ENCODE results near the gene MLC1. TPM values are rescaled to one million over a fixed set of nuclear protein-coding genes. Genes with fewer than 3 reads are reported as not detected.

Gene MLC1
- total RNA-seq, 1 donor: under 0.01 TPM

DNA sequence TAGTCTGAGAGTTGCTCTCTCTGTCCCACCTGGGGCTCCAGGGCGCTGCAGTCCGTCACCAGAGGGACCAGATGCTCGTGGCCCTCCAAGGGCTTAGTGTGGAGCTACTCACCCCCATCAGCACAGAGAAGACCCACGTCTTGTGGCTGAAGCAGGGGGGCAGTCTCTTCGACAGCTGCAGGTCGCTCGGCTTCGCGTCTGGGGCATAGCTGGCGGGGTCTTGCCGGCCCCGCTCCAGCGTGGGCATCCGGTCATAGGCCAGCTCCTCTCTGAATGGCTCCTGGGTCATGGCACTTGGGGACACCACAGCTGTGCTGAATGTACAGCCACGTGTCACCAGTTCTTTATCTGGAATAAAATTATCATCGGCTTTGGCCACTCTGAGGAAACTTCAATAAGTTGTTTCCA, 608 bp downstream of the MLC1 start:
- no peak for DNase-seq (ENCODE audit: low read depth)
- no peak overlapping the region for H3K4me3 ChIP-seq (ENCODE audit: low read depth, low read length)
- no peak for TF ChIP-seq CTCF (IDR thresholded peaks at IDR 0.05; ENCODE audit: insufficient read depth, low read depth, low read length)

DNA sequence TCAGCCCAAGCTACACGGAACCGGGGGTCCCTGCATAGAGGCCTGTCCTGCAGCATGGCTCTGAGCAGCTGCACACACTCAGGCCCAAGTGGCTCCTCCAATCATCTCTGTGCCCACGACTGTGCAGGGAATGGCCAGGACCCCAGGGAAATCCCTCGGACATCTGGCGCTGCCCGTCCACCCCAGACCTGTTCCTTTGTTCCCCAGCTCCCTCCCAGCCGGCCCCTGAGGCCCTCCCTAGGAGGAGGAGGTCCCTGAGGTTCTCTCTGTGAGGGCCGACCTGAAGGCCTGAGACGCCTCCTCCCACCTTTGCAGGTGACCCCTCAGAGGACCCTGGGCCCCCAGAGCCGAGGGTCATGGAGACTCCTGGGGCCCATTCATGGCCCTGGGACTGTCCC, 1.1 kb downstream of the MLC1 start:
- no peak overlapping the region for H3K4me3 ChIP-seq (ENCODE audit: low read depth, low read length)
- TF ChIP-seq CTCF (IDR thresholded peaks at IDR 0.05; ENCODE audit: insufficient read depth, low read depth, low read length): no peak
- DNase-seq (ENCODE audit: low read depth): no peak

GRCh38 chr22:50083462-50084079, 1.7 kb downstream of the MLC1 start:
- DNase-seq (ENCODE audit: low read depth): no peak
- no peak overlapping the region for H3K4me3 ChIP-seq (ENCODE audit: low read depth, low read length)
- TF ChIP-seq CTCF (IDR thresholded peaks at IDR 0.05; ENCODE audit: insufficient read depth, low read depth, low read length): no peak

DNA sequence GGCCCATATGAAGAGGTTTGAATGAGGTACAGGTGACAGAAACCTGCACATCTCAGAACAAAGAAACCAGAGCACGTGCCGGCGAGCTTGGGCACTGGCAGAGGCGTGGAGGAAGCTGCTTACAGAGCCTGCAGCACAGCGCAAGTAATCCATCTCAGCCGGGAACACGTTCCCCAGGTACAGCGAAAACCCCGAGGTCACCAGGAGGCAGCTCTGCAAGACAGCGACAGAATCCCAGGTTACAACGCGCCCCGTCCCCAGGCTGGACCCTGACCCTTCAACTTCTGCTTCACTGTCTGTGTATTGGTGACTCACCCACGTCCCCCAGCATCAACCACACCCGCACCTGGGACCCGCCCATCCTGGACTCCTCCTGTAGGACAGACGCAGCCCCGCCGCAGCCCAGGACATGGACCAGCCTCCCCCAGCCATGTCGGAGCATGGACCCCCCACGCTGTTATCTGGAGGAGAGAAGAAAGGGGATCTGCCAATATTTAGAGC, 2.2 kb downstream of the MLC1 start:
- H3K4me3 ChIP-seq (ENCODE audit: low read depth, low read length): no peak overlapping the region
- TF ChIP-seq CTCF (IDR thresholded peaks at IDR 0.05; ENCODE audit: insufficient read depth, low read depth, low read length): no peak
- no peak for DNase-seq (ENCODE audit: low read depth)

- TF ChIP-seq CTCF (IDR thresholded peaks at IDR 0.05; ENCODE audit: insufficient read depth, low read depth, low read length): no peak
- no peak for DNase-seq (ENCODE audit: low read depth)
- H3K4me3 ChIP-seq (ENCODE audit: low read depth, low read length): no peak overlapping the region
Observed at GRCh38 chr22:50082197-50082715, 3.0 kb downstream of the MLC1 start.

- no peak overlapping the region for H3K4me3 ChIP-seq (ENCODE audit: low read depth, low read length)
- no peak for TF ChIP-seq CTCF (IDR thresholded peaks at IDR 0.05; ENCODE audit: insufficient read depth, low read depth, low read length)
- DNase-seq (ENCODE audit: low read depth): no peak
Observed at GRCh38 chr22:50081426-50082196, 3.6 kb downstream of the MLC1 start.
